K562 (cell line): ENCODE results near the gene ERAS. TPM values are rescaled to one million over a fixed set of nuclear protein-coding genes. Genes with fewer than 3 reads are reported as not detected.
A peak's percentile ranks its signal among the peaks of the same experiment; 100 is the strongest.

Source experiments
- ATAC-seq: fragments of 200-7000 bp; cut with Tn5 transposase; 3 replicates; pipeline ENCODE4 v1.9.1; 2020; ENCODE audit warnings: moderate library complexity
- BruUV-seq: library from RNA; stranded (reverse); fragments of 400-500 nt; replicated peaks from 2 replicates; lab custom pipeline; 2021; lab: Mats Ljungman, UMichigan
- CTCF ChIA-PET: fragments of 300-600 bp; formaldehyde crosslinking; extraction: SDS; loops from one replicate; lab custom pipeline; 2021; ENCODE audit warnings: low intra/inter-chr PET ratio; lab: Yijun Ruan, JAX
- POLR2A ChIA-PET: fragments of 300-600, 350-650 bp; sonication (Branson Sonifier 250); formaldehyde crosslinking; extraction: SDS; loops from one replicate; lab custom pipeline; 2021; ENCODE audit warnings: antibody characterized with exemption, inconsistent platforms; lab: Yijun Ruan, JAX
- DNase-seq, 4 experiments: peaks; one replicate each; pipeline versions ENCODE4 v3.0.0 to v3.0.0-alpha.2; 2011 to 2018; ENCODE audit warnings: low spot score in 3 of 4, mixed read lengths in 3 of 4; ENCODE audit errors: extremely low read depth in 1 of 4
- FAIRE-seq: peaks from 2 replicates; lab custom pipeline; 2011; peaks lifted over from hg19 to GRCh38; lab: Jason Lieb, UNC
- H2AFZ ChIP-seq: 2 replicates; pipeline ENCODE4 v1.6.0; 2011; ENCODE audit warnings: low read depth, low read length, control low read depth, inconsistent platforms
- H3K27ac ChIP-seq: fragments of 200-600 bp; 3 replicates; pipeline ENCODE4 v1.8.0; 2011; ENCODE audit warnings: low read depth, mild to moderate bottlenecking, control low read depth, inconsistent platforms, low read length, moderate library complexity, mixed read lengths; ENCODE audit errors: extremely low read depth
- H3K27me3 ChIP-seq, 2 experiments: fragments of 300-600 bp in 1 of 2; 2 replicates in 1 of 2; 3 replicates in 1 of 2; pipeline versions ENCODE4 v1.6.0 to v1.8.0; 2011; ENCODE audit warnings: inconsistent platforms in 2 of 2, low read length in 2 of 2, mild to moderate bottlenecking in 1 of 2, mixed read lengths in 1 of 2, moderate library complexity in 1 of 2; ENCODE audit not compliant: control insufficient read depth in 2 of 2, insufficient read depth in 2 of 2
- H3K36me3 ChIP-seq: fragments of 300-600 bp; 3 replicates; pipeline ENCODE4 v1.8.0; 2011; ENCODE audit warnings: mild to moderate bottlenecking, low read length, inconsistent platforms; ENCODE audit not compliant: control insufficient read depth, insufficient read depth
- H3K4me1 ChIP-seq, 2 experiments: fragments of 200-600 bp in 1 of 2; replicated peaks in 1 of 2; 2 replicates in 1 of 2; 3 replicates in 1 of 2; pipeline versions ENCODE4 v1.5.1 to v1.8.0; 2011; ENCODE audit warnings: inconsistent platforms in 2 of 2, low read length in 2 of 2, mild to moderate bottlenecking in 1 of 2, mixed read lengths in 1 of 2, moderate library complexity in 1 of 2; ENCODE audit not compliant: control insufficient read depth in 2 of 2, insufficient read depth in 2 of 2
- H3K4me2 ChIP-seq: 2 replicates; pipeline ENCODE4 v1.6.1; 2011; ENCODE audit warnings: low read length, control low read depth, inconsistent platforms, mixed read lengths; ENCODE audit not compliant: insufficient read depth
- H3K4me3 ChIP-seq: fragments of 200-600 bp; sonication (generic), shearing (Covaris generic); 2 replicates; pipeline ENCODE4 v1.5.1; 2016; ENCODE audit warnings: control low read depth, inconsistent platforms
- H3K79me2 ChIP-seq: fragments of 200-600 bp; 3 replicates; pipeline ENCODE4 v1.8.0; 2011; ENCODE audit warnings: low read length, inconsistent platforms; ENCODE audit not compliant: control insufficient read depth, insufficient read depth
- H3K9ac ChIP-seq, 2 experiments: 2 replicates each; pipeline versions ENCODE4 v1.6.0 to v1.6.1; 2011; ENCODE audit warnings: low read depth in 2 of 2, low read length in 2 of 2, control low read depth in 1 of 2, inconsistent platforms in 1 of 2, mild to moderate bottlenecking in 1 of 2, mixed read lengths in 1 of 2; ENCODE audit not compliant: insufficient read depth in 1 of 2
- H3K9me1 ChIP-seq: one replicate; pipeline ENCODE4 v1.6.0; 2011; ENCODE audit warnings: inconsistent platforms, mild to moderate bottlenecking, low read length, moderate library complexity; ENCODE audit not compliant: control insufficient read depth, insufficient read depth
- H3K9me3 ChIP-seq: replicated peaks from 2 replicates; pipeline ENCODE4 v1.5.1; 2011; ENCODE audit warnings: low read depth, low read length, inconsistent platforms; ENCODE audit not compliant: control insufficient read depth, insufficient read depth
- H4K20me1 ChIP-seq: replicated peaks from 2 replicates; pipeline ENCODE4 v1.6.1; 2011; ENCODE audit warnings: low read length, inconsistent platforms, mixed read lengths; ENCODE audit not compliant: control insufficient read depth, insufficient read depth
- ARID1B ChIP-seq: fragments of 450-650 bp; IDR thresholded peaks from 2 replicates; pipeline ENCODE4 v1.6.1; 2016; ENCODE audit warnings: antibody characterized with exemption, mild to moderate bottlenecking, inconsistent platforms
- CCNT2 ChIP-seq: IDR thresholded peaks from 2 replicates; pipeline ENCODE4 v1.6.1; 2011; ENCODE audit warnings: borderline replicate concordance, low read depth, mild to moderate bottlenecking, moderate library complexity, mixed read lengths, low read length; ENCODE audit not compliant: insufficient read length; ENCODE audit errors: extremely low read depth
- E2F3 ChIP-seq: fragments of 250-450 bp; sonication (Bioruptor Pico); IDR thresholded peaks from 2 replicates; pipeline ENCODE4 v1.4.0; 2020; ENCODE audit warnings: mild to moderate bottlenecking
- EHMT2 ChIP-seq: fragments of 450-650 bp; IDR thresholded peaks from 2 replicates; pipeline ENCODE4 v1.6.1; 2018; ENCODE audit warnings: antibody characterized with exemption
- FOXA3 ChIP-seq, 2 experiments: fragments of 450-650 bp in 1 of 2; sonication (generic) in 1 of 2; formaldehyde crosslinking; IDR thresholded peaks in 1 of 2; conservative IDR thresholded peaks in 1 of 2; 2 replicates each; pipeline versions ENCODE4 v1.4.0 to v1.8.0; 2020 to 2022; ENCODE audit warnings: mild to moderate bottlenecking in 2 of 2, missing genetic modification reagents in 1 of 2
- MEIS2 ChIP-seq: fragments of 450-650 bp; IDR thresholded peaks from 2 replicates; pipeline ENCODE4 v1.6.1; 2014; ENCODE audit warnings: mild to moderate bottlenecking; ENCODE audit not compliant: partially characterized antibody
- MXI1 ChIP-seq: IDR thresholded peaks from 2 replicates; pipeline ENCODE4 v1.6.1; 2011; ENCODE audit warnings: low read depth, mild to moderate bottlenecking, improper control_type of control experiment, low read length
- MYC ChIP-seq, 2 experiments: fragments of 250-450 bp in 1 of 2; sonication (Bioruptor Pico) in 1 of 2; IDR thresholded peaks; 2 replicates each; pipeline versions ENCODE4 v1.5.1 to v1.6.1; 2012 to 2021; ENCODE audit warnings: low read depth in 2 of 2, borderline replicate concordance in 1 of 2, improper control_type of control experiment in 1 of 2, low read length in 1 of 2, mild to moderate bottlenecking in 1 of 2, moderate library complexity in 1 of 2
- NCOA4 ChIP-seq: fragments of 450-650 bp; IDR thresholded peaks from 2 replicates; pipeline ENCODE4 v1.6.1; 2018; ENCODE audit warnings: mild to moderate bottlenecking; ENCODE audit not compliant: partially characterized antibody
- NR4A1 ChIP-seq, 2 experiments: fragments of 250-450 bp in 1 of 2; fragments of 450-650 bp in 1 of 2; sonication (Bioruptor Pico) in 1 of 2; IDR thresholded peaks; 2 replicates each; pipeline versions ENCODE4 v1.4.0 to v1.6.1; 2016 to 2020; ENCODE audit warnings: mild to moderate bottlenecking in 2 of 2, missing compliant biosample characterization in 1 of 2, missing genetic modification characterization in 1 of 2, moderate library complexity in 1 of 2
- PTBP1 ChIP-seq: fragments of 200-400 bp; formaldehyde crosslinking; IDR thresholded peaks from 2 replicates; pipeline ENCODE4 v1.6.1; 2017; ENCODE audit warnings: low read depth, low read length
- SMARCE1 ChIP-seq: fragments of 450-650 bp; IDR thresholded peaks from 2 replicates; pipeline ENCODE4 v1.7.1; 2016; ENCODE audit warnings: mild to moderate bottlenecking
- XRCC5 ChIP-seq: fragments of 200-400 bp; formaldehyde crosslinking; IDR thresholded peaks from 2 replicates; pipeline ENCODE4 v1.6.1; 2017; ENCODE audit warnings: low read depth, mild to moderate bottlenecking, low read length
- ZBTB17 ChIP-seq: fragments of 450-650 bp; formaldehyde crosslinking; IDR thresholded peaks from 2 replicates; pipeline ENCODE4 v1.4.0; 2020; ENCODE audit warnings: mild to moderate bottlenecking
- ZNF121 ChIP-seq: sonication (generic); formaldehyde crosslinking; conservative IDR thresholded peaks from 2 replicates; pipeline ENCODE4 v1.8.0; 2022; ENCODE audit warnings: missing genetic modification reagents
- ZNF134 ChIP-seq: fragments of 250-450 bp; sonication (Bioruptor Pico); conservative IDR thresholded peaks from 2 replicates; pipeline ENCODE4 v1.4.0; 2020
- ZNF717 ChIP-seq: fragments of 250-450 bp; sonication (Bioruptor Pico); IDR thresholded peaks from 2 replicates; pipeline ENCODE4 v1.5.0; 2021
- WGBS: fragments of 100-300 bp; shearing (Covaris generic); methylation state at CpG from one replicate; pipeline ENCODE4 v1.1.6; 2016; ENCODE audit warnings: low coverage, mixed read lengths; ENCODE audit not compliant: insufficient coverage; ENCODE audit errors: missing lambda C conversion rate; 5-methylcytosine and 5-hydroxymethylcytosine counted together
- in situ Hi-C: fragments of 300-500 bp; cut with MboI; formaldehyde crosslinking; loops from 4 replicates; pipeline ENCODE4 v1.15.0; 2018; ENCODE audit warnings: inconsistent platforms, mixed read lengths
- intact Hi-C: fragments of 100-400 bp; cut with micrococcal nuclease; formaldehyde crosslinking; loops from 2 replicates; pipeline ENCODE4 v1.14.2; 2022
- polyA plus RNA-seq, 8 experiments: library from polyadenylated mRNA; depleted of rRNA in 4 of 8; stranded (reverse) in 5 of 8; unstranded in 3 of 8; fragments of >200 nt; fragmentation: Nextera tagmentation in 2 of 8; fragmentation: Illumina TruSeq in 1 of 8; extraction: Ambion mirVana in 2 of 8; extraction: Trizol in 1 of 8; gene quantifications; 2 replicates each; pipeline versions ENCODE4 v1.2.1 to v1.2.3, GENCODE V29; 2011 to 2014; ENCODE audit warnings: inconsistent platforms in 1 of 8, missing spikeins in 1 of 8
- total RNA-seq, 7 experiments: library from RNA; depleted of rRNA in 6 of 7; stranded (reverse); fragments of >200 nt in 6 of 7; fragmentation: Illumina TruSeq in 2 of 7; extraction: Trizol in 2 of 7; gene quantifications; 2 replicates each; pipeline versions ENCODE4 v1.2.1 to v1.2.3, GENCODE V29; 2011 to 2021; ENCODE audit warnings: low replicate concordance in 1 of 7
- TF ChIP-seq, protein P1 (sequence below): fragments of 450-650 bp; IDR thresholded peaks from 2 replicates; pipeline ENCODE4 v1.6.1; 2017; ENCODE audit warnings: antibody characterized with exemption, mild to moderate bottlenecking

The ERAS gene
- total and polyA plus RNA-seq, 9 of the 15 experiments (the other 6 are each of a cell fraction or from before 2014, with no cell fraction given): 0.07 to 0.12 TPM; not detected in 7

DNA sequence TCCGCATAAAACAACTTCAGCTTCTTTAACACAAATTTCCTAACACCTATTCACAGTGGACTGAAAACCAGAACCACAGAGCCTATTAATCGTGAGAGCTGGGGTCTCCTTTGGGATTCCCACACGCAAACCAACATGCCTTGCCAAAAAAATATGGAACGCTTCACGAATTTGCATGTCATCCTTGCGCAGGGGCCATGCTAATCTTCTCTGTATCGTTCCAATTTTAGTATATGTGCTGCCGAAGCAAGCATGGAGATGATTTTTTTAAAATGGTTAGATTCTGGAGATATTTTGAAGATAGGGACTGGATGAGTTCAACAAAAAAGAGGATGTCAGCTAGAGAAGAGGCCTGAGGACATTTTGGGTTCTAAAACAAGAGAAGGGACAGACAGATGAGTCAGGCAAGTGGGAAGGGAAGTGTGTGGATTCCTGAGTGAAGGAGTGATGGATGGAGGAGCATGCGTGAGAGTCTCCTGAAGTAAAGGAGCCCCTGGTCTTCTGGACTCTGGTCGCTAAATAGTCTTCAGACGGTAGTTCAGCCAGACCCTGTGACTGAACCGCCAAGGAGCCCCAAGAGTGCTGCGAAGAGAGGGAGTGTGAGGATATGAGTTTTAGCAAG, 49.4 kb upstream of the ERAS start:
- ChIA-PET CTCF (no interaction called here), POLR2A (interaction anchor here (1.0 to 1.1 kb wide), 2 partner anchors 8 to 24 kb away, joined by 3 read pairs; no protein-coding TSS in a partner anchor)
- H4K20me1 ChIP-seq: no peaks in the 10 kb centered on the region
- peaks cover 18 to 29% of the 10 kb centered on the region in 2 experiments; a peak in 4 of 5 replicates for H3K4me1 ChIP-seq
- peaks cover 28% of the 10 kb centered on the region for H3K79me2 ChIP-seq
- peak overlapping the region; percentile 64 for H3K4me2 ChIP-seq
- H3K27me3 ChIP-seq: no peaks in the 10 kb centered on the region
- H3K9ac ChIP-seq: peak overlapping the region; percentile 29 to 73; a peak in 3 of 4 replicates
- H3K36me3 ChIP-seq: 0 out of 3 replicates have a peak, but pooled peaks cover 2% of the 10 kb centered on the region
- DNase-seq (no peak), ATAC-seq (peak; percentile 40), FAIRE-seq (no peak)
- WGBS: 19% methylated on average over 11 of the region's 13 CpGs
- in situ Hi-C loops: no loop called here
- no peaks in the 10 kb centered on the region for H3K9me3 ChIP-seq
- H3K9me1 ChIP-seq: no peaks in the 10 kb centered on the region
- H3K27ac ChIP-seq: peak overlapping the region; percentile 49; the same call in 2 of the 3 replicates
- intact Hi-C loops: no loop called here
- peak overlapping the region; percentile 77 for H2AFZ ChIP-seq
- no peak overlapping the region for H3K4me3 ChIP-seq
- BruUV-seq: no TSS peak
- TF ChIP-seq EHMT2 (0 out of 2 replicates have a peak, but pooled peaks have one; percentile 27), NCOA4 (no peak), MXI1 (no peak), ZNF134 (no peak), MYC (IDR thresholded peaks at IDR 0.05; ENCODE audit: low read depth, low read length) (no peak), MYC (CRISPR knock-in tag; IDR thresholded peaks at IDR 0.05; ENCODE audit: borderline replicate concordance, low read depth) (no peak), ZNF121 (no peak), NR4A1 (CRISPR knock-in tag; IDR thresholded peaks at IDR 0.05) (no peak), NR4A1 (tag; IDR thresholded peaks at IDR 0.05) (no peak), E2F3 (CRISPR knock-in tag) (no peak), ZBTB17 (CRISPR knock-in tag) (peak; percentile 85), FOXA3 (CRISPR knock-in tag; conservative IDR thresholded peaks at IDR 0.05 in 1 of 2, IDR thresholded peaks at IDR 0.05 in 1 of 2) (no peak), CCNT2 (no peak), ZNF717 (CRISPR knock-in tag) (no peak), PTBP1 (no peak), SMARCE1 (peak; percentile 38; the same call in 1 of the 2 replicates), MEIS2 (peak; percentile 61), ARID1B (peak; percentile 21; the same call in 1 of the 2 replicates), XRCC5 (no peak)
- TF ChIP-seq, protein P1, sequence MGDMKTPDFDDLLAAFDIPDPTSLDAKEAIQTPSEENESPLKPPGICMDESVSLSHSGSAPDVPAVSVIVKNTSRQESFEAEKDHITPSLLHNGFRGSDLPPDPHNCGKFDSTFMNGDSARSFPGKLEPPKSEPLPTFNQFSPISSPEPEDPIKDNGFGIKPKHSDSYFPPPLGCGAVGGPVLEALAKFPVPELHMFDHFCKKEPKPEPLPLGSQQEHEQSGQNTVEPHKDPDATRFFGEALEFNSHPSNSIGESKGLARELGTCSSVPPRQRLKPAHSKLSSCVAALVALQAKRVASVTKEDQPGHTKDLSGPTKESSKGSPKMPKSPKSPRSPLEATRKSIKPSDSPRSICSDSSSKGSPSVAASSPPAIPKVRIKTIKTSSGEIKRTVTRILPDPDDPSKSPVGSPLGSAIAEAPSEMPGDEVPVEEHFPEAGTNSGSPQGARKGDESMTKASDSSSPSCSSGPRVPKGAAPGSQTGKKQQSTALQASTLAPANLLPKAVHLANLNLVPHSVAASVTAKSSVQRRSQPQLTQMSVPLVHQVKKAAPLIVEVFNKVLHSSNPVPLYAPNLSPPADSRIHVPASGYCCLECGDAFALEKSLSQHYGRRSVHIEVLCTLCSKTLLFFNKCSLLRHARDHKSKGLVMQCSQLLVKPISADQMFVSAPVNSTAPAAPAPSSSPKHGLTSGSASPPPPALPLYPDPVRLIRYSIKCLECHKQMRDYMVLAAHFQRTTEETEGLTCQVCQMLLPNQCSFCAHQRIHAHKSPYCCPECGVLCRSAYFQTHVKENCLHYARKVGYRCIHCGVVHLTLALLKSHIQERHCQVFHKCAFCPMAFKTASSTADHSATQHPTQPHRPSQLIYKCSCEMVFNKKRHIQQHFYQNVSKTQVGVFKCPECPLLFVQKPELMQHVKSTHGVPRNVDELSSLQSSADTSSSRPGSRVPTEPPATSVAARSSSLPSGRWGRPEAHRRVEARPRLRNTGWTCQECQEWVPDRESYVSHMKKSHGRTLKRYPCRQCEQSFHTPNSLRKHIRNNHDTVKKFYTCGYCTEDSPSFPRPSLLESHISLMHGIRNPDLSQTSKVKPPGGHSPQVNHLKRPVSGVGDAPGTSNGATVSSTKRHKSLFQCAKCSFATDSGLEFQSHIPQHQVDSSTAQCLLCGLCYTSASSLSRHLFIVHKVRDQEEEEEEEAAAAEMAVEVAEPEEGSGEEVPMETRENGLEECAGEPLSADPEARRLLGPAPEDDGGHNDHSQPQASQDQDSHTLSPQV: 0 out of 2 replicates have a peak, but pooled peaks have one; percentile 60
